Activated effector memory CD4-positive, alpha-beta T cell treated with Interleukin-2 at 50 U/mL for 16 hours (primary cell): ENCODE results near the gene STRN4.

Source experiments
- DNase-seq: peaks from one replicate; pipeline ENCODE4 v3.0.0-alpha.2; 2020

STRN4 gene

DNA sequence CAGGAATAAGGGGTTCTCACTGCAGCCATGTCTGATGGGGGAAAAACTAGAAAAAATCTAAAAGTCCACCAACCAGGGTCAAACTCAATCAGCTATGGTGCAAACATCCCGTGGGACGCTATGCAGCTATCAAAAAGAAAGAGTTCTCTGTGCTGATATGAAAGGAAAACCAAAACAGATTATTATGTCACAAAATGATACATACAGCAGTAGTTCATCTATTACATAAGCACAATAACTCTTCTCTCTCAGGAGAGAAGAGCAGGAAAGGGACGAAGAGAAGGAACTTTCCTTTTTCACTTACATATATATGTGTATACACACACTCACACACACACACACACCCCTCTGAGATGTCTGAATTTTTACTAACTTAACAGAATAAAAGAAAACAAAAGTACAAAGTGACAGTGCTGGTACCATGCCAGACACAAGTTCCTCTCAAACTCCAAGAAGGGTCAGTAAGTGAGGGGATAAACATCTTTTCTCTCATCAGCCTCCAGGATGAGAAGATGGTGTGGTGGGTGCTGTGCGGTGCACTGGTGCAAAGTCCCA is 3.2 kb downstream of the STRN4 start:
- no peak for DNase-seq

DNA sequence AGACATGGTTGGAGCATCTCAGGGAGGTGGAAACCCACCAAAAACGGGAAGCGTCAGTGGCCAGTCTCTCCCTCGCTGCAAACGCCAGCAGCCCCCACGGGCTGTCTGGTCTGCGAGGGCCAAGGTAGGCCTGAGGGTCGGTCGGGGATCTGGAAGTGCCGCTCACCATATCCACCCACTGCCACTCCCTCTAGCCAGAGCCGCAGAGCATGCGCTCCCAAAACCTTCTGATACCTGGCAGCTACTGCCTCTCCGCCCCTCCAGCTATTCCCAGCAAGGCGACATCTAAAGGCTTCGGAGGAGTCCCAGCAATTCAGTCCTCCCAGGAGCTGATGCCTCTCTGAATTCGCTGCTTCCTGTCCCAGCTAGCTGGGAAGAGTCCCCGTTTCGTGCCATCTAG is 4.8 kb downstream of the STRN4 start:
- no peak for DNase-seq

DNA sequence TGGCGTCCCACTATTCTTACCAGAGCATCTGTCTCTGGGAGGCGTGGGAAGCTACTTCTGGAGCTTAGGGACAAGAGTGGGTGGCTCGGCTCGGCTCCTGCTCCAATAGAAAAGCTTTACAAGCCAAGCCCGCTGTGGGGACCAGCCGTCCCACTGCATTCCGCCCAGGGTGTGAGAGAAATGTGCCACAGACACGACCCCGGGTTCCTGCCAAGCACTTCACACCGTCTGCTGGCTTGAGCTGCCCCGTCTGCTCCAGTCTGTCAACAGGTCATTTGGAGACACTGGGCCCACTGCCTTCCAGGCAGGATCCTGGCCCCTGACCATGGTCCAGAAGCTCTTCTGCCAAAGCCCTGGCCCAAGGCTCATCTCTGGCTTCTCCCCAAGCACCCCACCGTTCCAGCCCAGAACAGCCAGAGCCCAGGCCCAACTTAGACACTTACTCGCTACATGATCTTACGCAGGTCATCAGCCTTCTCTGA is 6.9 kb downstream of the STRN4 start:
- DNase-seq: no peak

DNA sequence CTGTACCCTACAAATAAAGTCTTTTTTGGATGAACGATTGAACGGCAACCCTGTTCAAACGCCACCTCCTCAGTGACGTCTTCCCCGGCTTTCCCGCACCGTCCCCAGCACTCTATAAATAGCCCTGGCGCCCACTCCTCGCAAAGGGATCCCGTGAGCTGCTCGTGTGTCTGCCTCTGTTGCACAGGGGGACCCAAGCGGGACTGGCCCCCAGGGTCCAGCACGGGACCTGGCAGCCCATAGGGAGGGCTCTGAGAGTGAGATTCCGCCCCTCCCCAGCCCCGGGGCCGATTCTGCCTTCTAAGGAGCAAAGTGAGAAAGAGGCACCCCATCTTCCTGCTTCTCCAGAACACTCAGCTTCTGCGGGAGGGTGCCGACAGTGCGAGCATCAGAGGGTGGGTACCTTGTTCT is 8.5 kb downstream of the STRN4 start:
- DNase-seq: no peak

DNA sequence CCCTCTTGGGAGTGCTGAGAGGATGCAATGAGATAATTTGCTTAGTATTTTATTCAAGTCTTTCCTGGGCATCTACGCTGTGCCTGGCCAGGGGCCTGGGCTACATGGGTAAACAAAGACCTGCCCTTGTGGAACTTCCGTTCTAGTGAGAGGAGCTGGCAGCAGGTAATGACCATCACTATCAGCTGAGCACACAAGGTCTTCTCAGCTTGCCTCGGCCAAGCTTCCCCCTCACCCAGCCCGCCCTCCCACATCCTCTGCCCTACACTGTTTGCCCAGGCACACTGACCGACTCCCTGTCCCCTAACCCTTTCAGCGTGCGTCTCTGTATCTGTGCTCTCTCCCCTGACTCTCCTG is 9.0 kb downstream of the STRN4 start:
- DNase-seq: no peak

DNA sequence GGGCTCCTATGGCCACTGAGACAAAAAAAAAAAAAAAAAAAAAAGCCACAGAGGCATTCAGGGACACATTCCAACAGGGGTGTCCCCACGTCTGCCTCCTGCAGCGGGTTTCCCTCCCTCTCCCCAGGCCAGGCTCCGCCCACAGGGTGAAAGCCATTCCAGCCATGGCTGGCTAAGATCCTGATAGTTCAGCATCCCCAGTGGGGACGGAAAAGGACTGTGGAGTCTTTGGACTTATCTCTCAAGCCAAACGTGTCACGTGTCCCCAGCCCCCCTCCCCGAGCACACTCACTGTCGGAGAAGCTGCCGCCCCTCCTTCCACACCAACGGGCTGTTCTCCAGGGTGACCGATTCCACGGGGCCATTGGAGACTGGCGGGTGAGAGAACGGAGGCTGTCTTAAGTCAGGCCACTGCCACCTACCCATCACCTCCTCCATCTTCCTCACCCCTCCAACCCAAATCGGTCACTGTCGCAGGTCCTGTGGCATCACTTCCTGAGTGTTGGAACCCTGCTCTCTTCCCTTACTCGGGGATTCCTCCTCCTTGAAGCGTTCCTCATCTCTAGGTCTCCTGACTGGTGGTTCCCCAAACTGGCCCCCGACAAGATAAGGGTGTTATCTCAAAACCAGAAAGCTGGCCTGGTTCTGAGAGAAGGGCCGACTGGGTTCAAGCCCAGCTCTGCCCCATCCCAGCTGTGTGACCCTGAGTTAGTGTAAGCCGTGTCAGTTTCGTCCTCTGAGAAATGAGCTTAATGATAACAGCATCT is 9.5 kb downstream of the STRN4 start:
- DNase-seq: no peak

DNA sequence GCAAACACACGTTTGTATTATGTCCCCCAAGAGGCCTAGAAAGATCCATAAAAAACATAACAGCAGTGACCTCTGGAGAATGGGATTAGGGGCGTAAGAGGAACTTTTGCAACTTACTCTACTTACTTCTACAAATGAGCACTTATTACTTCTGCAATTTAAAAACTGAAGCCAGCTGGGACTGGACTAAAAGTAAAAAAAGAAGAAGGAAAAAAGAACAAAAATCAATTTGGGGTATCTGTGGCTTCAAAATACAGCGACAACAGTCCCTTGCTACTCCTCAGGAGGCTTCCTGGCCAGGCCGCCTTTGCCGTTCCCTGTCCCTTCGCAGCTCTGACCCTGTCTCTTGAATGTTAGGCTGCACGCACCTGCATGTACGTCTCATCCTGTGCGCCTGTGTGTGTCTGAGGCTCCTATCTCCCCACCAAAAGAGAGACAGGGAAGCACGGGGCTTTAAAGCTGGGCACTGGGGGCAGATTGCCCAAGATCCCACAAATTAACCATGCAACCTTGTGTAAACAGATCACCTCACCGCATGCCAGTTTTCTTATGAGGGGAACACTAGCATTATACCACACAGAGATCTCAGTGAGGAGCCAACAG is 12.5 kb downstream of the STRN4 start:
- DNase-seq: no peak

DNA sequence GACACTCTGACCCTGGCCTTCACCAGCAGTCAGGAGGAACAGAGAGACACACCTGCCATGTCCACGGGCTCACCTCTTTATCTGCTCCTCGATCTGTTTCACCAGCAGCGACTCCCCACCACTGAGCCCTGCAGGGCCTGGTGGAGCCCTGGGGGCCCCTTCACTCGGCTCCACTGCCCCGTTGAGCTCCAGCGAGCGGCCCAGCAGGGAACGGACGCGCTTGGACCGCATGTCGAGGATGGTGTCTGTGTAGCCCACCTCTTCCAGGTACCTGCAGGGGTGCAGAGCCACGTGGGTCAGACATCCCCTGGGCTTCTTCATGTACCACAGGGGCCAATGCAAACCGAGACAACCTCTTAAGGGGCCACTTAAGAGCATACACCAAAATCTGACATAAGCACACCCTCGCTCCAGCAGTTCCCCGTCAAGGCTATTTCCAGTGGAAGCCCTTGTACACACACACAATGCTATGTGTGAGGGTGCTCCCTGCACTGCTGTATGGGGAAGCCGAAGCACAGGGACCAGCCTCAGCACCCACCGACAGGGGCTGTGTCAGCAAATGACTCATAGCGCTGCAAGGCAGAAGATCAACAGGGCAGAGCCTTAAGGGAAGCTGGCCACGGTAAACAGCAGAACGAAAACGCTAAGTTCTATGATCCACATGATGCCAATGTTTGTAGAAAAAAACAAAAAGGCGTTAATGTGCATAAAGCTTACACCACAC is 13.1 kb downstream of the STRN4 start:
- no peak for DNase-seq

DNA sequence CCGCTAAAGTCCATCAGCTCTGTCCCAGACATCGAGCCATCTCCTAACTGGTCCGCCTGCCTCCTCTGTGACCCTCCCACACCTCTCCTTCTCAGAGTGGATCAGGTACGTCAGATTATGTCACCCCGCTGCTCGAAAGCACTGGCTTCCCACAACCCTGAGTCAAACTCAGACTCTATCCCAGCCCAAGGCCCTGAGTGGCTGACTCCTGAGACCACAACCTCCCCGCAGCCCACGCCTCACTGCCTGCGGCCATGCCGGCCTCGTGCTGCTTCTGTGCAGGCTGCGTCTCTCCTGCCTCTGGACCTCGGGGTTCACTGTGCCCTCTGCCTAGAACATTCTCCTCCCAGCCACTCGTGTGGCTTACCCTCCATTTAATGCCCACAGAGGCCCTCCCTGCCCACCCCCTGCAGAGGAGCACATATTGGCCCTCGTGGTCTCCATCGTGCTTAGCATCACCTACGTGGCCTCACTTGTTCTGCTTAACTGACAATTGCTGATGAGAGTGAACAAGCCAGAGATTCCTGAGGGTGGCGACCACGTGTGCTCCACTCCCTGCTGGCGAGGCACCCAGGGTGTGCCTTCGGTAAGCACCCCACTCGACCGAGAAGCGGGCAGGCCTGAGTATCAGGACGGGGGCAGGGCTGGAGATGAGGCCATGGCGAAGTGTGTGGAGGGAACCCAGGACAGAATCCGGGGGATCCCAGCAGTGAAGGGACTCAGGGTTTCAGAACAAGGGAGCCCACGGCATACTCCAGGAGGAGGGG is 13.9 kb downstream of the STRN4 start:
- DNase-seq: no peak

DNA sequence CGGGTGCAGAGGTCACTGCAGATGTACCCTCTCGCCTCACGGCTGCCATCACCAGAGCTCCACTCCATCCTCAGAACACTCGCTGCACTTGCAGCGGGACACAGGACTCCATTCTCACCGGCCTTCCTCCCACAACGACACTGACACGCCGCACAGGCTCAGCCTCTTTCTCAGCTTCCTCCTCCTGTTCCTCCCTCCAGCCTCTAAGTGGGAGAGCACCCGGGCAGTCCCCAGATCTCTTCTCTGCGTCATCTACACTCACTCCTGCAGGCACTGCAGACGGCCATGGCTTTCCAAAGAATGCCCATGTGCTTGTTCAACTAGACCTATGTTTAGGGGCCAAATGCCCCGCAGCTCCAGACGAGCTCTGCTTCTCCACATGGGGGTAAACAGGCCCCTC is 14.7 kb downstream of the STRN4 start:
- no peak for DNase-seq

DNA sequence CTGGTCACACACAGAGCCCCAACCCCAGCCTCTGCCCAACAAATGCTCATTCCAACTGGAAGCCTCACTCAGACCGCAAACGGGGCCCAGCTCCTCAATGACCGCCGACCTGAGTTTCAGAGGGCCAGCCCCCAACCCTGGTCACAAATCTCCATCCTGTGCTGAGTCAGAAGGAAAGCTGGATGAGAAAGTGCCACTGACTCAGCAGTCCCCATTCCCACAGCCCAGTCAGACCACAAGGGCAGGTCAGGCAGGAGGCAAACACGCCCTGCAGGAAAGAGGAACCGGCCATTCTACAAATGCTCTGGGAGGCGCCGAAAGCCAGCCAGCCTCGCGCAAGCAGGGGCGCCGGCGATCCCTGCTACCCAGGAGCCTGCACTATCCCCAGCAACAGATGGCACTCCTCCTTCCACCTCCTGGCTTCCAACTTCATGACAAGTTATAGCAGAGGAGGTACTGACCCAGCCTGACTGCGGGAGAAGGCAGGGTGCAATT is 15.2 kb downstream of the STRN4 start:
- no peak for DNase-seq

DNA sequence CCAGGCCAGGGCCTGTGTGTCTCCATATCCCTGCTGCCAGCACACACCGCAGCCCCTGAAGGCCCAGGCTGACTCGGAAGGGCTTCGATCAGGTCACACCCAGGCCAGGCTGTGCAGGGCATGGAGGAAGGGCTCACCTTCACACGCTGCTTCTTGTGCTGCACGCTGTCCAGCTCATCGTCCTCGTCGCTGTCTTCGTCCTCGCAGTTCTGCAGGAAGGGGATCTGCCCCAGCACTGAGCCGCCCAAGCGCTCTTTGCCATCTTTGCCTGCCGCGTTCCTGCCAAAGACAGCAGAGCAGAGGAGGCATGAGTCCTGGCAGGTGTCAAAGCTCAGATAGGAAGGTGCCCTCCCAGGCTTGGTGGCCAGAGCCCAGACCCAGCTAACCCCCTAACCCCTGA is 15.7 kb downstream of the STRN4 start:
- DNase-seq: no peak

DNA sequence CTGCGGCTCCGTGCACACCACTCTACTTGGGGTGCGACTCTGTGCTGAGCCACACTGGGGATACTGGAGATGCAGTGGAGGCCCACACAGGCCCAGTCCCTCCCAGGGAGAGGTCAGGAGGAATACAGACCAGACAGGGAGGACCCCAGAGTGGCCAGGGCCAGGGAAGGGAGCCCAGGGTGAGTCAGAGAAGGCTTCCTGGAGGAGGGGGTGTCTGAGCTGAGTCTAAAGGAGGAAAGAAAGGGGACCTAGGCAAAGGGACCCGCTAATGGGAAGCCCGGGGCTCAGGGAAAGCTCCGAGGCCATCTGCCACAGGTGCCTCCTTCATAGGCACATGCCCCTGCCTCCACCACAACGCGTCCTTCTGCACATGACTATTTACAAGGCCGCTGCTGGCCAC is 16.1 kb downstream of the STRN4 start:
- no peak for DNase-seq

DNA sequence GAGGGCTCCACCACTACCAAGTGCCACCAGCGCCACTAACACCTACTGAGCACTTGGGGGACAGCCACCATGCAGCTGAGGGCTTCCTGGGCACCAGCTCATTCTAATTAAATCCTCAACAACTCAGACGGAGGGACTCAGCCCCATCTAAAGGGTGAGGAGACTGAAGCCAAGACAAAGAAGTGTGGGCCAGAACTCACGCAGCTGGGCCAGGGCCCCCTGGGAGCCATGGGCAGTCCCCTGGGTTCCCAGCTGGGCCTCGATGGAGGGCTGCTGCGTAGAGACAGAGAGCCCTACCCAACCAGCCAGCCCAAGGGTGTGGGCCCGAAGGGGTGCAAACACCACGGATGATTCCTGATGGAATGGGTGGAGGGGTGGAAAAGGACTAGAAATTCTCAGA is 16.6 kb downstream of the STRN4 start:
- DNase-seq: no peak

DNA sequence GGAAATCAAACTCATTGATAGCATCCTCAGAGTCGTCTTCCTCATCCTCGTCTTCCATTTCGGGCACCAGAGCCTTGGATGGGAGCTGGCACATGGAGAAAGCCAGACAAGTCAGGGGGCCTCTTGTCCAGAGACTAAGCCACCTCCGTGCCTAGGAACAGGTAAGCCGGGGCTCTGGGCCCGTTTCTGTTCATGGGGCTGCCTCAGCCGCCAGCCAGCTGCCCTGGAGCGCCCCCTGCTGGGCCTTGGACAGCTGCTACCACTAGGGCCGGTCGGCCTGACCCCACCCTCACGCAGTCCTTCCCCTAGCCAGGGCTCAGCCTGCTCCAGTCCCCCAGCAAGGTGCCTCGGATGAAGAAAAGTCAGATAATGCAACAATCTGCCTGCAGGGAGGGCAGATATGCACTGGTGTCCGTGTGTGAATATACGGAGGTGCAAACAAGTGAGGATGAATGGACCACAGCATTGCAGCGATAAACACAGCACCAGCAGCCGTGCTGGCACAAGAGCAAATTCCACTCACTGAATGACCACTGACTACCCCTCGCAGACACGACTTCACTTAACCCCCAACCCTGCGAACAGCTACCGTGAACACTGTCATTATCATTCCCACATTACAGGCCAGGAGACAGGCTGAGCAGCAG is 17.4 kb downstream of the STRN4 start:
- peak; percentile 66 for DNase-seq

DNA sequence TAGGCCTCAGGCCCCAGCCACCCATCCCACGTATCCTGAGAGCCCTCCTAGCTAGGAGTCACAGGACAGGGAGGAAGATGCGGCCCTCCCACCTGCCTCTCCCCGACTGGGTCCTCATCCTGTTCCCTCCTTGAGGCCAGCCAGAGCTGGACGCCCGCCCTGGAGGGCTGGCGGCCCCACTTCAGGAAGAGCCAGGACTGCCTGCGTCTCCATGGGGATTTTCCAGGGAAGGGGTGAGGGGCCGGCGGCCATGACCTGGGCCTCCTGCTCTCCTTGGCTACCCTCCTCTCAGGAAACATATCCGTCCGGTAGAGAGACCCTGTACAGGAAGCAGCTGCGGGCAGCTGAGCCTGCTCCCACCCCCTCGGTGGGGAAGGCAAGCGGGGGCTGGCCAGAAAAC is 18.0 kb downstream of the STRN4 start:
- DNase-seq: no peak

DNA sequence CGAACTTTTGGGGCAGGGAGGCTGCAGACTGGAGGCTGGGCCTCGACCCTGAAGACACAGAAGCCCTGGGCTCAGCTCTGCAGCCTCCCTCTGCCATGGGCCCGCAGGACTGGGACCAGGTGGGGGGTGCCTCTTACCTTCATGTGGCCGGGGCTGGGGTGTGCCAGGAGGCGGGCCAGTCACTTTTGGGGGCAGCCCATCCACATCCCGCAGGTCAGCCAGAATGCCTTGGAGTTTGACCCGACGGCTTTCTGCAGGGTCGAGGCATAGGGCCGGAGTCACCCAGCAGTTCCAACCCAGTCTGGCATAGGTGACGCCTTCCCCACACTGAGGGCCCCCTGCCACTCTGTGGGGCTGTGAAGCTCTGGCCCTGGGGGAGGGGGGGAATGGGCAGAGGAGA is 18.5 kb downstream of the STRN4 start:
- no peak for DNase-seq

DNA sequence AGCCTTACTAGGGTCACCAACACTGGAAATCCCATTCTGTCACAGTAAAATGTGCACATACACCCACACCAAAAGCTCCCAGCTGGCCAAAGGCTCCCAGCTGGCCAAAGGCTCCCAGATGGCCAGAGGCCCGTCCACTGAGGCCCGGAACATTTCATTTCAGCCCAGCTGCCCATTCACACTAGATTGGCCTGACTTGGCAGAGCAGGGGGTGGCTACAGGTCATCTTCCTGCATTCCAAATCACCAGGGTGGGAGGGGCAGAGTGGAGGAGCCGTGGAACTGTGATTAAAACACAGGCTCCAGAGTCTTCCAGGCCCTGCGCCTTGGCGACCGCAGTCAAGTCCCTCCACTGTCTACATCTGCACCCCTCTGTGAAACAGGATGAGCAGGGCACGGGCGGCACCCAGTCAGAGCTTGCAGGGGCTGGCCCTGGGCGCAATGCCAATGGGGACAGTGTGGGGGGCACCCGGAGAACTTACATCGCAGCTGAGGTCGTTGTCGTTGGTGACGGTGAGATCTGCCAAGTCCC is 19.2 kb downstream of the STRN4 start:
- DNase-seq: no peak

DNA sequence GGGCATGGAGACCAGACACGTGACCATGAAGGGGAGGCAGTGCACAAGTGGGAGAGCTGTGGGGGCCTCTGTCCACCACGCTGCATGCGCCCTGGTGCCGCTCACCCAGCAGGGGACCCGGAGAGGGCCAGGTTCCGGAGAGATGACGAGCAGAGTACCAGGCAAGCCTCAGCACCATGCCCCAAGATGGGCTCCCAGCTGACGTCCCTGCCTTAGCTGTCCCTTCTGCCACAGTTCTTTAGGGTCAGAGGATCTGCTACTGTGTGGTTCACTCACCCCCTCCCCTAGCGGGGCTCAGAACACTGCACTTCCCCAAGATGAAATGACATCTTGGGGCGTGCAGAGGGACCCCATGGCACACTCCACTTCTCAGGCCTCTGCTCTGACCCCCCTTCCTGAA is 19.7 kb downstream of the STRN4 start:
- no peak for DNase-seq

DNA sequence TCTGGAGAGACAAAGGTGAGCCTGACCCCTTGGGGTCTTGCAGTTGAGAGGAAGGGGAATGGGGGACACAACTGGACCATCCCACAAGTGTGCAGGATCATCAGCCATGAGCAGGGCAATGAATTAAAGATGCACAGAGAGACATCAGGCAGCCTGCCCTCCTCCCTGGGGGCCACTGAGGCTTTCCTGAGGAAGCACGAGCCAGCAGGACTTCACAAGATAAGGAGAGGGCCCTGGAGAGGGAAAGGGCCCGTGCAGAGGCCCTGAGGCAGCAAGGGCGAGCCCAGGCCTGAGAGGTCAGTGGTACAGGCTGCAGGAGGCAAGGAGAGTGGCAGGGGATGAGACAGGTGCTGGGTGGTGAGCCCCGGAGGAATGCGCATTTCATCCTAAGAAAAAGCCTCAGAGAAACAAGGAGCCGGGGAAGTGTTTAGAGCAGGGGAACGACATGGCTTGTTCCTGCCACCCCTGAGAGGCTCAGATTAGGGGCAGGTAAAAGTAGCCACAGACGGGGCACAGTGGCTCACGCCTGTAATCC is 20.3 kb downstream of the STRN4 start:
- DNase-seq: no peak

DNA sequence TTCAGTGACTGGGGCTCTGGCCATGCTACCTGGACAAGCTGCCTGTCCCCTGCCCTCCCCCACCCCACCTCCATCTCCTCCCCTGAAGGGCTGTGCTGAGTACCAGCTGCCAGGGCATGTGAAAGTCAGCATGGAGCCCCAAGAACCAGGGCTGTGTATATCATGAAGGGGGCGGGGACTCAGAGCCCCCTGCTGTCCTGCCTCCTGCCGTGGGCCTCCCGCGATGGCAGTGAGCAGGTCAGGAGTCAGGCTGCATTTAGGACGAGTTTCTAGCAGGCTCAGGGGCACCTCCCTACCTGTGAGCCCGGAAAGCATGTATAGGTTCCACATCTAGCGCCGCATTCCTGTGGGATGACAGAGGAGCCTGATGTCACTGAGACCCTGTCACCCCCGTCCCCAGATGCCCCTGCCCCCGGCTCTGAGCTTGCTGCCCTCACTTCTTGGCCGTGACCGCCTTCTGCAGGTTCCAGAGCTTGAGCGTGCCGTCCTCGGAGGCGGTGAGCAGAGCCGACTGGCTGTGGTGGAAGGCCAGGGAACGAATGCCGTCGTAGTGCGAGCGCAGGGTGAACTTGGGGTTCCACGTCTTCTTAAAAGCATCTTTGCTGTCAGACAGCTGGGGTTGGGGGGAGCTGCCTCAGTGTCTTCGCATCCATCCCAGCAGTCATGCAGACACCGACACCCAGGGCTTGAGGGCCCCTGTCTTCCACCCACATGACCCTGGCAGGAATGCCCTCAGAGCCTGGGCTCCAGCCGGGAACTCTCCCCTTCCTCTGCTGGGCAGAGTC is 21.0 kb downstream of the STRN4 start:
- no peak for DNase-seq
